PC-9 (cell line): Measurements from ENCODE around the gene P4HA2.

Experiments
- EZH2 ChIP-seq: fragments of 200-600 bp; sonication (generic); IDR thresholded peaks from 2 replicates; pipeline ENCODE4 v1.8.0; 2017; ENCODE audit warnings: antibody characterized with exemption, low read depth
- TF ChIP-seq, protein P1 (sequence below): fragments of 200-600 bp; sonication (generic); conservative IDR thresholded peaks from 2 replicates; pipeline ENCODE4 v1.6.1; 2017; ENCODE audit warnings: mixed run types, antibody characterized with exemption, mild to moderate bottlenecking, moderate library complexity

DNA sequence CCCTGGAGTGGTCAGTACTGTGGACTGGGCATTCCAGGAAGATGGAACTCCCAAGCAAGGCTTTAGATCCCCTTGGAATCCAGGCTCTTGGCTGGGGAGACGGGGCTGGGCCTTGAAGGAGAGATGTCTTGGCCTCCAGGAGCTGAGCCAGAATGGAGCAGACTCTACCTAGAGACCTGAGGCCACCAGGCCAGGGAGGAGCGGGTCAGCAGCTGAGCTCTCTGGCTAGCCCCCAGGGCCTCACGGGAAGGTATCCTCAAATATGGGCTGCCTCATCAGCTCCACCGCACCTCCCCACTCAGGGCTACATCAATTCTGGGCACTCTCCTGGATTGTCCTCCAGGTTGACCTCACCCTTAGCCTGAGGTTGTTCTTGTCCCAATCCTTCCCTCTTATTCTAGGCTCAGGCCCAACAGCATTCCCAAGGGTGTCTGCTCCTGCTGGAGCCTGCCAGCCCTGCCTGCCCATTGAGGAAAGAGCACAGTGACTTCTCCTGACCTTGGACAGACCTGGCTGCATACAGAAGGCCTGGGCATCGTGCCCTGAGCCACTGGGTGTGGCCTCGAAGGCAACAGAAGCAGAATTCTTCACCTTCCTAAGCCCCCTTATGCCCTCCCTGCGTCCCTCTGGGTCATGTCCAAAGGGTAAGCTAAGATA, 26.8 kb upstream of the P4HA2 start:
- TF ChIP-seq EZH2, result no peak
- TF ChIP-seq, protein P1, sequence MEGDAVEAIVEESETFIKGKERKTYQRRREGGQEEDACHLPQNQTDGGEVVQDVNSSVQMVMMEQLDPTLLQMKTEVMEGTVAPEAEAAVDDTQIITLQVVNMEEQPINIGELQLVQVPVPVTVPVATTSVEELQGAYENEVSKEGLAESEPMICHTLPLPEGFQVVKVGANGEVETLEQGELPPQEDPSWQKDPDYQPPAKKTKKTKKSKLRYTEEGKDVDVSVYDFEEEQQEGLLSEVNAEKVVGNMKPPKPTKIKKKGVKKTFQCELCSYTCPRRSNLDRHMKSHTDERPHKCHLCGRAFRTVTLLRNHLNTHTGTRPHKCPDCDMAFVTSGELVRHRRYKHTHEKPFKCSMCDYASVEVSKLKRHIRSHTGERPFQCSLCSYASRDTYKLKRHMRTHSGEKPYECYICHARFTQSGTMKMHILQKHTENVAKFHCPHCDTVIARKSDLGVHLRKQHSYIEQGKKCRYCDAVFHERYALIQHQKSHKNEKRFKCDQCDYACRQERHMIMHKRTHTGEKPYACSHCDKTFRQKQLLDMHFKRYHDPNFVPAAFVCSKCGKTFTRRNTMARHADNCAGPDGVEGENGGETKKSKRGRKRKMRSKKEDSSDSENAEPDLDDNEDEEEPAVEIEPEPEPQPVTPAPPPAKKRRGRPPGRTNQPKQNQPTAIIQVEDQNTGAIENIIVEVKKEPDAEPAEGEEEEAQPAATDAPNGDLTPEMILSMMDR, result no peak
